Left forelimb (tissue), 1 donor: Measurements from ENCODE around the gene PCDHA4.
"Not testable (repeated sequence)": the region's sequence is repeated elsewhere in the genome, so short reads cannot be mapped to it uniquely, and the experiment has no call there.

ENCODE experiments used
- DNase-seq: peaks from one replicate; pipeline ENCODE4 v3.0.0-alpha.2; 2018; ENCODE audit warnings: low spot score

PCDHA4 gene

DNA sequence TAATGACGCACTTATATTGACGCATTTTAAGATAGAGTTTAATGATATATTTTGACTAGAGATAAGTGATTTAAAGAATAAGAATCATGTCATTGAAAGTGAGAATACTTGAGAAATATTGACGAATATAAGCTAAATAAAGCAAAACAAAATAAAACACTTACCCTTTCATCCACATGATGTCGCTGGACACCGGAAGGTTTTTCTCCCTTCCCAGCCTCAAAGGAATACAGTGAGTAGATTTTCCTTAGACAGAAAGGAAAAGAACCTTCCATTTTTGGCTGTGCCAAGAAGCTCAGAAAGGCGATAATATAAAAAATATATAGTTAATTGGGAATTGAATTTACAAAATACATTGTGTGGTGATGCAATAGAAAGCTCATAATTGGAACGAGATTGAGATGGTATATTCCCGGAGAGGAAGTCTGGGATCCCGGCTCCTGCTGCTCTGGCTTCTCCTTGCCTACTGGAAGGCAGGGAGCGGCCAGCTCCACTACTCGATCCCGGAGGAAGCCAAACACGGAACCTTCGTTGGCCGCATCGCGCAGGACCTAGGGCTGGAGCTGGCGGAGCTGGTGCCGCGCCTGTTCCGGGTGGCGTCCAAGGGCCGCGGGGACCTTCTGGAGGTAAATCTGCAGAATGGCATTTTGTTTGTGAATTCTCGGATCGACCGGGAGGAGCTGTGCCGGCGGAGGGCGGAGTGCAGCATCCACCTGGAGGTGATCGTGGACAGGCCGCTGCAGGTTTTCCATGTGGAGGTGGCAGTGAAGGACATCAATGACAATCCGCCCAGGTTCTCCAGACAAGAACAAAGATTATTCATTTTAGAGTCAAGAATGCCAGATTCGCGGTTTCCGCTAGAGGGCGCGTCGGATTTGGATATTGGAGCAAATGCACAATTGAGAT is 14.8 kb downstream of the PCDHA4 start, which contains the start of gene PCDHA5:
TSS of gene PCDHA5 (plus strand) at position 239 of the 906 bp plus-strand sequence.
- no peak for DNase-seq

DNA sequence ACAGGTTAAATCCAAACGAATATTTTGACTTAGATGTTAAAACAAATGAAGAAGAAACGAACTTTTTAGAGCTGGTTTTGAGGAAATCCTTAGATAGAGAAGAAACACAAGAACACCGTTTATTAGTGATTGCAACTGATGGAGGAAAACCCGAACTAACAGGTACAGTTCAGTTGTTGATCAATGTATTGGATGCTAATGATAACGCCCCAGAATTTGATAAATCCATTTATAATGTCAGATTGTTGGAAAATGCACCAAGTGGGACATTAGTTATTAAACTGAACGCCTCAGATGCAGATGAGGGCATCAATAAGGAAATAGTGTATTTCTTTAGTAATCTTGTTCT is 15.4 kb downstream of the PCDHA4 start:
- DNase-seq: no peak

DNA sequence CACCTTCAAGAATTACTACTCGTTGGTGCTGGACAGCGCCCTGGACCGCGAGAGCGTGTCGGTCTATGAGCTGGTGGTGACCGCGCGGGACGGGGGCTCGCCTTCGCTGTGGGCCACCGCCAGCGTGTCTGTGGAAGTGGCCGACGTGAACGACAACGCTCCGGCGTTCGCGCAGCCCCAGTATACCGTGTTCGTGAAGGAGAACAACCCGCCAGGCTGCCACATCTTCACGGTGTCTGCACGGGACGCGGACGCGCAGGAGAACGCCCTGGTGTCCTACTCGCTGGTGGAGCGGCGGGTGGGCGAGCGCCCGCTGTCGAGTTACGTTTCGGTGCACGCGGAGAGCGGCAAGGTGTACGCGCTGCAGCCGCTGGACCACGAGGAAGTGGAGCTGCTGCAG is 16.1 kb downstream of the PCDHA4 start:
- DNase-seq: not testable (repeated sequence)

DNA sequence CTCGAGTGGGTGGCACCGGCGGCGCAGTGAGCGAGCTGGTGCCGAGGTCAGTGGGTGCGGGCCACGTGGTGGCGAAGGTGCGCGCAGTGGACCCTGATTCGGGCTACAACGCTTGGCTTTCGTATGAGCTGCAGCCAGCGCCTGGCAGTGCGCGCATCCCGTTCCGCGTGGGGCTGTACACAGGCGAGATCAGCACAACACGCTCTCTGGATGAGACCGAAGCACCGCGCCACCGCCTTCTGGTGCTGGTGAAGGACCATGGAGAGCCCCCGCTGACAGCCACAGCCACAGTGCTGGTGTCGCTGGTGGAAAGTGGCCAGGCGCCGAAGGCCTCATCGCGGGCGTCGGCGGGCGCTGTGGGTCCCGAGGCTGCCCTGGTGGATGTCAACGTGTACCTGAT is 16.6 kb downstream of the PCDHA4 start:
- DNase-seq: no peak

DNA sequence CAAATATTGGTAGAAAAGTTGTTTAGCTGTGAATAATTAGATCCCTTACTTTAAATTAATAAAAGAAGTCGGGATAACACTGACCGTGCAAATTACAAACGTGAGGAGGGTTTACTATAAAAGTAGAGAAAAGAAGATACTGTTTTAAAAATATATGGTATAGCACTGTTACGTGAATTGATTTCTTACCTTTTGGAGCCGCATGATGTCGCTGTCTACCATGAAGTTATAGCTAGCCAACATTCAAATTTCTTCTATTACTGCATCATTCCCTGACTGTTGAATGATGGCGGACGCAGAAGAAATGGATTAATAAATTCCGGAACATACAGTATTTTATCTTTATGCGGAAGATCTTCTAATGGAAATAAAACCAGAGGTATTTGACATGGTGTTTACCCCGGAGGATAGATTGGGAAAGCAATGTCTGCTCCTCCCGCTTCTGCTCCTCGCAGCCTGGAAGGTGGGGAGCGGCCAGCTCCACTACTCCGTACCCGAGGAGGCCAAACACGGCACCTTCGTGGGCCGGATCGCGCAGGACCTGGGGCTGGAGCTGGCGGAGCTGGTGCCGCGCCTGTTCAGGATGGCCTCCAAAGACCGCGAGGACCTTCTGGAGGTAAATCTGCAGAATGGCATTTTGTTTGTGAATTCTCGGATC is 21.0 kb downstream of the PCDHA4 start, which contains the start of gene PCDHA6:
TSS of gene PCDHA6 (plus strand) at position 257 of the 658 bp plus-strand sequence. CDS start at position 389, 132 bp downstream.
- no peak for DNase-seq

DNA sequence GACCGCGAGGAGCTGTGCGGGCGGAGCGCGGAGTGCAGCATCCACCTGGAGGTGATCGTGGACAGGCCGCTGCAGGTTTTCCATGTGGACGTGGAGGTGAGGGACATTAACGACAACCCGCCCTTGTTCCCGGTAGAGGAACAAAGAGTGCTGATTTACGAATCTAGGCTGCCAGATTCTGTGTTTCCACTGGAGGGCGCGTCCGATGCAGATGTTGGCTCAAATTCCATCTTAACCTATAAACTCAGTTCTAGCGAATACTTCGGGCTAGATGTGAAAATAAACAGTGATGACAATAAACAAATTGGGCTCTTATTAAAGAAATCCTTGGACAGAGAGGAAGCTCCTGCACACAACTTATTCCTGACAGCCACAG is 21.5 kb downstream of the PCDHA4 start:
- no peak for DNase-seq

DNA sequence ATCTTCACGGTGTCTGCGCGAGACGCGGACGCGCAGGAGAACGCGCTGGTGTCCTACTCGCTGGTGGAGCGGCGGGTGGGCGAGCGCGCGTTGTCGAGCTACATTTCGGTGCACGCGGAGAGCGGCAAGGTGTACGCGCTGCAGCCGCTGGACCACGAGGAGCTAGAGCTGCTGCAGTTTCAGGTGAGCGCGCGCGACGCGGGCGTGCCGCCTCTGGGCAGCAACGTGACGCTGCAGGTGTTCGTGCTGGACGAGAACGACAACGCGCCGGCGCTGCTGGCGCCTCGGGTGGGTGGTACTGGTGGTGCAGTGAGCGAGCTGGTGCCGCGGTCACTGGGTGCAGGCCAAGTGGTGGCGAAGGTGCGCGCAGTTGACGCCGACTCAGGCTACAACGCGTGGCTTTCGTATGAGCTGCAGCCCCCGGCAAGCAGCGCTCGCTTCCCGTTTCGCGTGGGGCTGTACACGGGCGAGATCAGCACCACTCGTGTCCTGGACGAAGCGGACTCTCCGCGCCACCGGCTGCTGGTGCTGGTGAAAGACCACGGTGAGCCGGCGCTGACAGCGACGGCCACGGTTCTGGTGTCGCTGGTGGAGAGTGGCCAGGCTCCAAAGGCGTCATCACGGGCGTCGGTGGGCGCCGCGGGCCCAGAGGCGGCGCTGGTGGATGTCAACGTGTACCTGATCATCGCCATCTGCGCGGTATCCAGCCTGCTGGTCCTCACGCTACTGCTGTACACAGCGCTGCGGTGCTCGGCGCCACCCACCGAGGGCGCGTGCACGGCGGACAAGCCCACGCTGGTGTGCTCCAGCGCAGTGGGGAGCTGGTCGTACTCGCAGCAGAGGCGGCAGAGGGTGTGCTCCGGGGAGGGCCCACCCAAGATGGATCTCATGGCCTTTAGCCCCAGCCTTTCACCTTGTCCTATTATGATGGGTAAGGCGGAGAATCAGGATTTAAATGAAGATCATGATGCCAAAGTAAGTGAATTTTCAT is 22.9 kb downstream of the PCDHA4 start:
- not testable (repeated sequence) for DNase-seq

DNA sequence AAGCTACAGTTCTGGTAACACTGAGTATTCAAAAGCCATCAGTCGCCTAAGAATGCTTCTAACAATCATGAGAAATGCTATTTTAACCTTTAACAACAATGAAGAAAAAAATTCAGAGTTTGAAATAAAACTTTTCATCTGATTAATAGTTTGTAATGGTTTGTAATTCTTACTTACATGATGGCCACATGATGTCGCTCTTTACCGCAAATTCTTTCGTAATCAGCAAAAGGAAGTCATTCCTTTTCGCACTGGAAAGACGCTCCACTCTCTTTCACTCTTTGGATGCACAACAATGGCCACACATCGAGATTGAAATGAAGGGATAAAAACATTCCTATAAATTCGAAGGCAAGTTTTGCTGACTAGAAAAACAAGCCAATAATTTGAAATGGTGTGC is 27.1 kb downstream of the PCDHA4 start, which contains the start of gene PCDHA7:
TSS of gene PCDHA7 (plus strand) at position 277 of the 400 bp plus-strand sequence. CDS start at position 392, 115 bp downstream.
- DNase-seq: no peak

DNA sequence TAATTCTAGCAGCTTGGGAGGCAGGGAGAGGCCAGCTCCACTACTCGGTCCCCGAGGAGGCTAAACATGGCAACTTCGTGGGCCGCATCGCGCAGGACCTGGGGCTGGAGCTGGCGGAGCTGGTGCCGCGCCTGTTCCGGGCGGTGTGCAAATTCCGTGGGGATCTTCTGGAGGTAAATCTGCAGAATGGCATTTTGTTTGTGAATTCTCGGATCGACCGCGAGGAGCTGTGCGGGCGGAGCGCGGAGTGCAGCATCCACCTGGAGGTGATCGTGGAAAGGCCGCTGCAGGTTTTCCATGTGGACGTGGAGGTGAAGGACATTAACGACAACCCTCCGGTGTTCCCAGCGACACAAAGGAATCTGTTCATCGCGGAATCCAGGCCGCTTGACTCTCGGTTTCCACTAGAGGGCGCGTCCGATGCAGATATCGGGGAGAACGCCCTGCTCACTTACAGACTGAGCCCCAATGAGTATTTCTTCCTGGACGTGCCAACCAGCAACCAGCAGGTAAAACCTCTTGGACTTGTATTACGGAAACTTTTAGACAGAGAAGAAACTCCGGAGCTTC is 27.7 kb downstream of the PCDHA4 start:
- not testable (repeated sequence) for DNase-seq

DNA sequence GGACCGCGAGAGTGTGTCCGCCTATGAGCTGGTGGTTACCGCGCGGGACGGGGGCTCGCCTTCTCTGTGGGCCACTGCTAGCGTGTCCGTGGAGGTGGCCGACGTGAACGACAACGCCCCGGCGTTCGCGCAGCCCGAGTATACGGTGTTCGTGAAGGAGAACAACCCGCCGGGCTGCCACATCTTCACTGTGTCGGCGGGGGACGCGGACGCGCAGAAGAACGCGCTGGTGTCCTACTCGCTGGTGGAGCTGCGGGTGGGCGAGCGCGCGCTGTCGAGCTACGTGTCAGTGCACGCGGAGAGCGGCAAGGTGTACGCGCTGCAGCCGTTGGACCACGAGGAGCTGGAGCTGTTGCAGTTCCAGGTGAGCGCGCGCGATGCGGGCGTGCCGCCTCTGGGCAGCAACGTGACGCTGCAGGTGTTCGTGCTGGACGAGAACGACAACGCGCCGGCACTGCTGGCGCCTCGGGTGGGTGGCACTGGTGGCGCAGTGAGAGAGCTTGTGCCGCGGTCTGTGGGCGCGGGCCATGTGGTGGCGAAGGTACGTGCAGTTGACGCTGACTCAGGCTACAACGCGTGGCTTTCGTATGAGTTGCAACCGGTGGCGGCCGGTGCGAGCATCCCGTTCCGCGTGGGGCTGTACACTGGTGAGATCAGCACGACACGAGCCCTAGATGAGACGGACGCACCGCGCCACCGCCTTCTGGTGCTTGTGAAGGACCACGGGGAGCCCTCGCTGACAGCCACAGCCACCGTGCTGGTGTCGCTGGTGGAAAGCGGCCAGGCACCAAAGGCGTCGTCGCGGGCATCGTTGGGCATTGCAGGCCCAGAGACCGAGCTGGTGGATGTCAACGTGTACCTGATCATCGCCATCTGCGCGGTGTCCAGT is 29.0 kb downstream of the PCDHA4 start:
- no peak for DNase-seq

DNA sequence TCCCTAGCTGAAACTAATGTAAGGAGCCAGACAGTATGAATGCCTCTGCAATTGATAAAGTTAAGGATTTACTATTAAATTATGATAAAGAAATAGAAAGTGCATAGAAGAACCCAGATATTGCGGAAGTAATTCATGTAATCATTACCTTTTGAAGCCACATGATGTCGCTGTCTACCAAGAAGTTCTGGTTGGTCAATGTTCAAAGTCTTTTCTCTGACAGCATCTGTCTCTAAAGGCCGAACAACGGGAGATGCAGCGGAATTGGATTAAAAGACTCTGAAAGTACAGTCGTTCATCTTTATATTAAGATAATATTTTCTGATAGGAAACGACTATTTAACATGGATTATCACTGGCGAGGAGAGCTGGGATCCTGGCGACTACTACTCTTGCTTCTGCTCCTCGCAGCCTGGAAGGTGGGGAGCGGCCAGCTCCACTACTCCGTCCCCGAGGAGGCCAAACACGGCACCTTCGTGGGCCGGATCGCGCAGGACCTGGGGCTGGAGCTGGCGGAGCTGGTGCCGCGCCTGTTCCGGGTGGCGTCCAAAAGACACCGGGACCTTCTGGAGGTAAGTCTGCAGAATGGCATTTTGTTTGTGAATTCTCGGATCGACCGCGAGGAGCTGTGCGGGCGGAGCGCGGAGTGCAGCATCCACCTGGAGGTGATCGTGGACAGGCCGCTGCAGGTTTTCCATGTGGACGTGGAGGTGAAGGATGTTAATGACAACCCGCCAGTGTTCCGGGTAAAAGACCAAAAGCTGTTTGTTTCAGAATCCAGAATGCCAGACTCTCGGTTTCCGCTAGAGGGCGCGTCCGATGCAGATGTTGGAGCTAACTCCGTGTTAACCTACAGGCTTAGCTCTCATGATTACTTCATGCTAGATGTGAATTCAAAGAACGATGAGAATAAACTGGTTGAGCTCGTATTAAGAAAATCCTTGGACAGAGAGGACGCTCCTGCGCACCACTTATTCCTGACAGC is 34.4 kb downstream of the PCDHA4 start, which contains the start of gene PCDHA8:
TSS of gene PCDHA8 (plus strand) at position 210 of the 985 bp plus-strand sequence. CDS start at position 345, 135 bp downstream.
- DNase-seq: no peak

DNA sequence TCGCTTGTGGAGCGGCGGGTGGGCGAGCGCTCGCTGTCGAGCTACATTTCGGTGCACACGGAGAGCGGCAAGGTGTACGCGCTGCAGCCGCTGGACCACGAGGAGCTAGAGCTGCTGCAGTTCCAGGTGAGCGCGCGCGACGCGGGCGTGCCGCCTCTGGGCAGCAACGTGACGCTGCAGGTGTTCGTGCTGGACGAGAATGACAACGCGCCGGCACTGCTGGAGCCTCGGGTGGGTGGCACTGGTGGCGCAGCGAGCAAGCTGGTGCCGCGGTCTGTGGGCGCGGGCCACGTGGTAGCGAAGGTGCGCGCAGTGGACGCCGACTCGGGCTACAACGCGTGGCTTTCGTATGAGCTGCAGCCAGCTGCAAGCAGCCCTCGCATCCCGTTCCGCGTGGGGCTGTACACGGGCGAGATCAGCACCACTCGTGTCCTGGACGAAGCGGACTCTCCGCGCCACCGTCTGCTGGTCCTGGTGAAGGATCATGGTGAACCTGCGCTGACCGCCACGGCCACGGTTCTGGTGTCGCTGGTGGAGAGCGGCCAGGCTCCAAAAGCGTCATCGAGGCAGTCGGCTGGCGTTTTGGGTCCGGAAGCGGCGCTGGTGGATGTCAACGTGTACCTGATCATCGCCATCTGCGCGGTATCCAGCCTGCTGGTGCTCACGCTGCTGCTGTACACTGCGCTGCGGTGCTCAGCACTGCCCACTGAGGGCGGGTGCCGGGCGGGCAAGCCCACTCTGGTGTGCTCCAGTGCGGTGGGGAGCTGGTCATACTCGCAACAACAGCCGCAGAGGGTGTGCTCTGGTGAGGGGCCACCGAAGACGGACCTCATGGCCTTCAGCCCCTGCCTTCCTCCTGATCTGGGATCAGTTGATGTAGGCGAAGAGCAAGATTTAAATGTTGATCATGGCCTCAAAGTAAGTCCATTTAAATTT is 36.2 kb downstream of the PCDHA4 start:
- DNase-seq: no peak

DNA sequence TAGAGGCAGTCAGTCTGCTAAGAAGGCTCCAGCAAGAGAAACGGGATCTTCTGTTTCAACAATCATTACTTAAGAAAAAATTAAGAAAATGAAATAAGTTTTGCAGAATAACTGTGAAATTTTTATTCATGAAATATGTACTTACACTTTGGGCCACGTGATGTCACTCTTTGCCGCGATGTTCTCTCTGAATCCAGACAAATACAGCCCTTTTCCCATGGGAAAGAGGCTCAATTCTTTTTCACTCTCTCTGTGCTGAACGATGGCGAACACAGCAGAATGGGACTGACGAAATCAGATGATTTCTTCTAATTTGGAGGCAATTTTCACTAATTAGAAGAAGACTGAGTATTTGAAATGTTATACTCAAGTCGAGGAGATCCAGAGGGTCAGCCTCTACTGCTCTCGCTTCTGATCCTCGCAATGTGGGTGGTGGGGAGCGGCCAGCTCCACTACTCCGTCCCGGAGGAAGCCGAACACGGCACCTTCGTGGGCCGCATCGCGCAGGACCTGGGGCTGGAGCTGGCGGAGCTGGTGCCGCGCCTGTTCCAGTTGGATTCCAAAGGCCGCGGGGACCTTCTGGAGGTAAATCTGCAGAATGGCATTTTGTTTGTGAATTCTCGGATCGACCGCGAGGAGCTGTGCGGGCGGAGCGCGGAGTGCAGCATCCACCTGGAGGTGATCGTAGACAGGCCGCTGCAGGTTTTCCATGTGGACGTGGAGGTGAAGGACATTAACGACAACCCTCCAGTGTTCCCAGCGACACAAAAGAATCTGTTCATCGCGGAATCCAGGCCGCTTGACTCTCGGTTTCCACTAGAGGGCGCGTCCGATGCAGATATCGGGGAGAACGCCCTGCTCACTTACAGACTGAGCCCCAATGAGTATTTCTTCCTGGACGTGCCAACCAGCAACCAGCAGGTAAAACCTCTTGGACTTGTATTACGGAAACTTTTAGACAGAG is 41.6 kb downstream of the PCDHA4 start, which contains the start of gene PCDHA9:
TSS of gene PCDHA9 (plus strand) at position 244 of the 964 bp plus-strand sequence. CDS start at position 358, 114 bp downstream.
- DNase-seq: not testable (repeated sequence)

DNA sequence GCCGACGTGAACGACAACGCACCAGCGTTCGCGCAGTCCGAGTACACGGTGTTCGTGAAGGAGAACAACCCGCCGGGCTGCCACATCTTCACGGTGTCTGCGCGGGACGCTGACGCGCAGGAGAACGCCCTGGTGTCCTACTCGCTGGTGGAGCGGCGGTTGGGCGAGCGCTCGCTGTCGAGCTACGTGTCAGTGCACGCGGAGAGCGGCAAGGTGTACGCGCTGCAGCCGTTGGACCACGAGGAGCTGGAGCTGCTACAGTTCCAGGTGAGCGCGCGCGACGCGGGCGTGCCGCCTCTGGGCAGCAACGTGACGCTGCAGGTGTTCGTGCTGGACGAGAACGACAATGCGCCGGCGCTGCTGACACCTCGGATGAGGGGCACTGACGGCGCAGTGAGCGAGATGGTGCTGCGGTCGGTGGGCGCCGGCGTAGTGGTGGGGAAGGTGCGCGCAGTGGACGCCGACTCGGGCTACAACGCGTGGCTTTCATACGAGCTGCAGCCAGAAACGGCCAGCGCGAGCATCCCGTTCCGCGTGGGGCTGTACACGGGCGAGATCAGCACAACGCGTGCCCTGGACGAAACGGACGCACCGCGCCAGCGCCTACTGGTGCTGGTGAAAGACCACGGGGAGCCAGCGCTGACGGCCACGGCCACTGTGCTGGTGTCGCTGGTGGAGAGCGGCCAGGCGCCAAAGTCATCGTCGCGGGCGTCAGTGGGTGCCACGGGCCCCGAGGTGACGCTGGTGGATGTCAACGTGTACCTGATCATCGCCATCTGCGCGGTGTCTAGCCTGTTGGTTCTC is 43.2 kb downstream of the PCDHA4 start:
- DNase-seq: not testable (repeated sequence)
